Measurements from ENCODE around the gene KIF25. TPM values are rescaled to one million over a fixed set of nuclear protein-coding genes. Genes with fewer than 3 reads are reported as not detected.
"Not testable (repeated sequence)": the region's sequence is repeated elsewhere in the genome, so short reads cannot be mapped to it uniquely, and the experiment has no call there.

The KIF25 gene
- total RNA-seq, 4 donors from 2014 or later, result 0.17 TPM; not detected in 3

DNA sequence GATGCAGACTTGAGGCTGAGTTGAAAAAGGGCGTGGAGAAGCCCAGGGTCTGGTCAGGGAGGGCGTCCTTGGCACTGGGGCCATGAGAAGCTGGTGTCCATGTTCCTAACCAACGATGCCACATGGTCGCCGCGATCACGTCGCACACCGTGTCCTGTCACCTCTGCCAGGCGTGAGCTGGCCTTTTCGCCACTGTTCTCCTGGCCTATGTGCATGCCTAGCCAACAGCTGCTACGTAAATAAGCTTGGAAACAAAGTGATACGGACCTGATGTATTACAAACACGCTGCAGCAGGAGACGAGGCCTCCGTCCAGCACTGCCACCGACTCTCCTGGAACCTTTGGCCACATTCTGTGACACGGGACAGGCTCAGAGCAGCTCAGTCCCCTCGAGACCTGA is 22.0 kb upstream of the KIF25 start:
- intact Hi-C loops (cut with DNase I), result no loop called here
- Histone ChIP-seq H3K27ac (replicated peaks in 1 of 4) (no peak overlapping the region), H3K4me3 (no peak overlapping the region), H3K4me1 (peaks cover 3 to 11% (median 7%) of the 10 kb centered on the region in 4 donors), H3K27me3 (peaks cover 0 to 5% (median 0%) of the 10 kb centered on the region in 4 donors), H3K9me3 (no peaks in the 10 kb centered on the region), H3K36me3 (peaks cover 0 to 11% (median 3%) of the 10 kb centered on the region in 4 donors)
- TF ChIP-seq POLR2A (IDR thresholded peaks at IDR 0.05; ENCODE audit: low read depth) (no peak), EP300 (IDR thresholded peaks at IDR 0.05) (no peak), POLR2AphosphoS5 (IDR thresholded peaks at IDR 0.05) (no peak)
- TF ChIP-seq, protein P1, sequence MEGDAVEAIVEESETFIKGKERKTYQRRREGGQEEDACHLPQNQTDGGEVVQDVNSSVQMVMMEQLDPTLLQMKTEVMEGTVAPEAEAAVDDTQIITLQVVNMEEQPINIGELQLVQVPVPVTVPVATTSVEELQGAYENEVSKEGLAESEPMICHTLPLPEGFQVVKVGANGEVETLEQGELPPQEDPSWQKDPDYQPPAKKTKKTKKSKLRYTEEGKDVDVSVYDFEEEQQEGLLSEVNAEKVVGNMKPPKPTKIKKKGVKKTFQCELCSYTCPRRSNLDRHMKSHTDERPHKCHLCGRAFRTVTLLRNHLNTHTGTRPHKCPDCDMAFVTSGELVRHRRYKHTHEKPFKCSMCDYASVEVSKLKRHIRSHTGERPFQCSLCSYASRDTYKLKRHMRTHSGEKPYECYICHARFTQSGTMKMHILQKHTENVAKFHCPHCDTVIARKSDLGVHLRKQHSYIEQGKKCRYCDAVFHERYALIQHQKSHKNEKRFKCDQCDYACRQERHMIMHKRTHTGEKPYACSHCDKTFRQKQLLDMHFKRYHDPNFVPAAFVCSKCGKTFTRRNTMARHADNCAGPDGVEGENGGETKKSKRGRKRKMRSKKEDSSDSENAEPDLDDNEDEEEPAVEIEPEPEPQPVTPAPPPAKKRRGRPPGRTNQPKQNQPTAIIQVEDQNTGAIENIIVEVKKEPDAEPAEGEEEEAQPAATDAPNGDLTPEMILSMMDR (IDR thresholded peaks at IDR 0.05), result no peak
- DNase-seq (ENCODE audit: extremely low spot score), result no peak
- 93% methylated on average over 19 of the region's 19 CpGs for WGBS

- H3K9me3 ChIP-seq; DNase-seq (ENCODE audit: extremely low spot score); intact Hi-C loops (cut with DNase I); H3K27ac ChIP-seq (replicated peaks in 1 of 4); H3K36me3 ChIP-seq; H3K27me3 ChIP-seq; H3K4me3 ChIP-seq: not testable (repeated sequence)
- peaks cover 3 to 11% (median 7%) of the 10 kb centered on the region in 4 donors for H3K4me1 ChIP-seq
Observed at GRCh38 chr6:167976116-167976657, 21.3 kb upstream of the KIF25 start.

DNA sequence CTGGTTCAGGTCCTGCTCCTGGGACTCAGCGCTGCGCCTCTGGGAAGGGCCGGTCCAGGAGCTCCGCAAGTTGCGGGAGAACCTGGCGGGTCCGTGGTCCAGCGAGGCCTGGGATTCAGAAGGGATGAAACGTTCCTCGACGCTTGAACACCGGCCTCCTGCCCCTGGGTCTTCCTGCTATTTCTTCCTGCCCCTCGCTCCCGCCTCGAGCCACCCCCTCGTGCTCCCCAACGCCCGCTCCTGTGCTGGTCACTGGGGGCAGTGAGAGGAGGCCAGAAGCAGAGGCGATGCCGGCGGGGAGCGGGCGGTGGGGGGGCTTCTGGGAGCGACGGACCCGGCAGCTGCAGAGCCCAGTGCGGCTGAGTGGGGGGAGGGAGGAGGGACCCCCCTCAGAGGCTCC is 20.8 kb upstream of the KIF25 start:
- no peak overlapping the region for H3K27ac ChIP-seq (replicated peaks in 1 of 4)
- H3K36me3 ChIP-seq, result no peaks in the 10 kb centered on the region
- H3K27me3 ChIP-seq, result peaks cover 0 to 5% (median 0%) of the 10 kb centered on the region in 4 donors
- no peak for DNase-seq (ENCODE audit: extremely low spot score)
- TF ChIP-seq POLR2A (IDR thresholded peaks at IDR 0.05; ENCODE audit: low read depth), result no peak
- TF ChIP-seq POLR2AphosphoS5 (IDR thresholded peaks at IDR 0.05), result no peak
- TF ChIP-seq, protein P1 (IDR thresholded peaks at IDR 0.05), result no peak
- TF ChIP-seq EP300 (IDR thresholded peaks at IDR 0.05), result no peak
- peaks cover 3 to 11% (median 7%) of the 10 kb centered on the region in 4 donors for H3K4me1 ChIP-seq
- intact Hi-C loops (cut with DNase I), result no loop called here
- 98% methylated on average over 18 of the region's 27 CpGs for WGBS
- H3K4me3 ChIP-seq, result no peak overlapping the region
- no peaks in the 10 kb centered on the region for H3K9me3 ChIP-seq

DNA sequence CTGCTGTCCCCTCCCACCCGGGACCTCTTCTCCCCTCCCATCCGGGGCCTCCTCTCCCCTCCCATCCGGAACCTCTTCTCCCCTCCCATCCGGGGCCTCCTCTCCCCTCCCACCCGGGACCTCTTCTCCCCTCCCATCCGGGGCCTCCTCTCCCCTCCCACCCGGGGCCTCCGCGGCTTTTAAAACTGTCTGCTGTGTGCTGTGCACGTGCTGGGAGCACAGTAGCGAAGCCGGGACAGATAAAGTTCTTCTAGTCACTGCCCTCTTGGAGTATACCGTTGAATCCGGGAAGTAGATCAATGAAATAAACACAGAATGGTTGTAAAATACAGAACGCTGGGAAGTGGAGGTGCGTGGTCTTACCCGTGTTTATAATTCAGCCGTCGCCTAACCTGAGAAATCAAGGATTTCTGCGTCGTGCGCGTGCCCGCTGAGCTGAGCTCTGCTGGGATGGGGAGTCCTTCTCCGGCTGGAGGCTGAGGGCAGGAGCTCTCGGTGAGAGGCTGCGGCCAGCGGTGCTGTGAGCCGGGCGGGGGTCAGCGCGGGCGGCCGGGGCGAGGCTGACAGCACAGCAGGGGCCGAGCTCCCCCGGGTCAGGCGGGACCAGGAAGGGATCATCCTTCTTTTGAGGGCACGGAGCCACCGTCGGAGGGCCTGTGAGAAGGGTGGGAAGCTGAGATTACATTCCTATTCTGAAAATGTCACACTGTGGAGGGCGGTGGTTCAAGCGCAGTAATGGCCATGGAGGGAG is 19.6 kb upstream of the KIF25 start:
- Histone ChIP-seq H3K36me3 (no peaks in the 10 kb centered on the region), H3K27ac (replicated peaks in 1 of 4) (no peak overlapping the region), H3K27me3 (peaks cover 0 to 5% (median 0%) of the 10 kb centered on the region in 4 donors), H3K9me3 (no peaks in the 10 kb centered on the region), H3K4me3 (no peak overlapping the region), H3K4me1 (peaks cover 3 to 11% (median 7%) of the 10 kb centered on the region in 4 donors)
- intact Hi-C loops (cut with DNase I), result no loop called here
- WGBS, result 90% methylated on average over 32 of the region's 43 CpGs
- DNase-seq (ENCODE audit: extremely low spot score), result no peak
- TF ChIP-seq POLR2AphosphoS5 (IDR thresholded peaks at IDR 0.05), result no peak
- TF ChIP-seq, protein P1 (IDR thresholded peaks at IDR 0.05), result no peak

DNA sequence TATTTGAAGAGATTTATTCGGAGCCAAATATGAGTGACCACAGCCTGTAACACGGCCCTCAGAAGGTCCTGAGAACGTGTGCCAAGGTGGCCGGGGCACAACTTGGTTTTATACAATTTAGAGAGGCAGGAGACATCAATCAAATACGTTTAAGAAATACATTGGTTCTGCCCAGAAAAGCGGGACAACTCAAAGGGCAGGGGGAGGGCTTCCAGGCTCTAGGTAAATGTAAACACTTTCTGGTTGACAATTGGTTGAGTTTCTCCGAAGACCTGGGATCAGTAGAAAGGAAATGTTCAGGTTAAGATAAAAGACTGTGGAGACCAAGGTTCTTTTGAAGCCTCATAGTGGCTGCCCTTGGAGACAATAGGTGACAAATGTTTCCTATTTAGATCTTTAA is 18.9 kb upstream of the KIF25 start:
- intact Hi-C loops (cut with DNase I), result no loop called here
- DNase-seq (ENCODE audit: extremely low spot score), result no peak
- H3K4me3 ChIP-seq, result no peak overlapping the region
- WGBS, result 74% methylated on average over 7 of the region's 7 CpGs
- no peak overlapping the region for H3K27ac ChIP-seq (replicated peaks in 1 of 4)
- H3K9me3 ChIP-seq, result no peaks in the 10 kb centered on the region
- peaks cover 0 to 5% (median 0%) of the 10 kb centered on the region in 4 donors for H3K27me3 ChIP-seq
- no peak for TF ChIP-seq POLR2AphosphoS5 (IDR thresholded peaks at IDR 0.05)
- H3K36me3 ChIP-seq, result no peaks in the 10 kb centered on the region
- peaks cover 3 to 11% (median 7%) of the 10 kb centered on the region in 4 donors for H3K4me1 ChIP-seq
